HepG2 (cell line): Measurements from ENCODE around the gene OTOP2. TPM values are rescaled to one million over a fixed set of nuclear protein-coding genes. Genes with fewer than 3 reads are reported as not detected.

Experiments used
- ARNT ChIP-seq: fragments of 450-650 bp; IDR thresholded peaks from 2 replicates; pipeline ENCODE4 v1.6.1; 2017
- CHCHD3 ChIP-seq: sonication (generic); formaldehyde crosslinking; IDR thresholded peaks from 2 replicates; pipeline ENCODE4 v1.8.0; 2022; ENCODE audit warnings: mild to moderate bottlenecking, missing genetic modification reagents, moderate library complexity
- GTF2F1 ChIP-seq: fragments of 150-350 bp; IDR thresholded peaks from 2 replicates; pipeline ENCODE4 v1.6.1; 2014; ENCODE audit warnings: low read length
- KDM2A ChIP-seq: sonication (generic); formaldehyde crosslinking; IDR thresholded peaks from 2 replicates; pipeline ENCODE4 v1.4.0; 2020; ENCODE audit warnings: low read depth, missing genetic modification reagents, borderline replicate concordance
- LCORL ChIP-seq, 2 experiments: fragments of 450-650 bp in 1 of 2; sonication (generic) in 1 of 2; formaldehyde crosslinking in 1 of 2; IDR thresholded peaks; 2 replicates each; pipeline versions ENCODE4 v1.5.0 to v1.6.1; 2017 to 2020; ENCODE audit warnings: antibody characterized with exemption in 1 of 2, missing genetic modification reagents in 1 of 2
- MLLT10 ChIP-seq: sonication (generic); formaldehyde crosslinking; IDR thresholded peaks from 2 replicates; pipeline ENCODE4 v1.4.0; 2020; ENCODE audit warnings: missing genetic modification reagents
- NFATC3 ChIP-seq: sonication (generic); formaldehyde crosslinking; IDR thresholded peaks from 2 replicates; pipeline ENCODE4 v1.5.1; 2020; ENCODE audit warnings: mild to moderate bottlenecking, missing genetic modification reagents
- NFIC ChIP-seq: IDR thresholded peaks from 2 replicates; pipeline ENCODE4 v1.6.1; 2012; ENCODE audit warnings: mild to moderate bottlenecking, low read length, inconsistent platforms
- PHF21A ChIP-seq: sonication (generic); formaldehyde crosslinking; IDR thresholded peaks from 2 replicates; pipeline ENCODE4 v1.5.0; 2020; ENCODE audit warnings: mild to moderate bottlenecking, missing genetic modification reagents
- RCOR2 ChIP-seq: IDR thresholded peaks from 2 replicates; pipeline ENCODE4 v1.6.1; 2016; ENCODE audit warnings: missing biosample characterization, missing genetic modification reagents
- REL ChIP-seq: sonication (generic); formaldehyde crosslinking; conservative IDR thresholded peaks from 2 replicates; pipeline ENCODE4 v1.8.0; 2022; ENCODE audit warnings: mild to moderate bottlenecking, missing genetic modification reagents, moderate library complexity
- RNF2 ChIP-seq: fragments of 450-650 bp; conservative IDR thresholded peaks from 2 replicates; pipeline ENCODE4 v1.6.1; 2016; ENCODE audit warnings: low read depth
- SMARCE1 ChIP-seq: fragments of 450-650 bp; IDR thresholded peaks from 2 replicates; pipeline ENCODE4 v1.6.1; 2017; ENCODE audit warnings: borderline replicate concordance
- ZBTB7B ChIP-seq: sonication (generic); formaldehyde crosslinking; IDR thresholded peaks from 2 replicates; pipeline ENCODE4 v1.4.0; 2020; ENCODE audit warnings: missing genetic modification reagents
- ZNF12 ChIP-seq: sonication (generic); formaldehyde crosslinking; IDR thresholded peaks from 2 replicates; pipeline ENCODE4 v1.5.0; 2020; ENCODE audit warnings: missing genetic modification reagents
- ZNF274 ChIP-seq: sonication (generic); formaldehyde crosslinking; IDR thresholded peaks from 2 replicates; pipeline ENCODE4 v1.5.1; 2020; ENCODE audit warnings: mild to moderate bottlenecking, missing genetic modification reagents
- ZNF367 ChIP-seq: sonication (generic); formaldehyde crosslinking; IDR thresholded peaks from 2 replicates; pipeline ENCODE4 v1.4.0; 2020; ENCODE audit warnings: missing genetic modification reagents, borderline replicate concordance
- ZNF510 ChIP-seq: sonication (generic); formaldehyde crosslinking; IDR thresholded peaks from 2 replicates; pipeline ENCODE4 v1.4.0; 2020; ENCODE audit warnings: low read depth, mild to moderate bottlenecking, missing genetic modification reagents
- ZNF883 ChIP-seq: sonication (generic); formaldehyde crosslinking; IDR thresholded peaks from 2 replicates; pipeline ENCODE4 v1.5.1; 2020; ENCODE audit warnings: mild to moderate bottlenecking, missing genetic modification reagents; ENCODE audit errors: not compliant biosample characterization
- polyA plus RNA-seq, 8 experiments: library from polyadenylated mRNA; depleted of rRNA in 3 of 8; stranded (reverse) in 7 of 8; unstranded in 1 of 8; fragments of >200 nt; fragmentation: Illumina TruSeq in 4 of 8; extraction: Trizol in 4 of 8; gene quantifications; 2 replicates each; pipeline versions ENCODE4 v1.2.1 to v1.2.3, GENCODE V29; 2011 to 2016; ENCODE audit warnings: low read depth in 4 of 8, missing spikeins in 1 of 8, mixed read lengths in 1 of 8; ENCODE audit not compliant: insufficient read depth in 1 of 8
- total RNA-seq, 5 experiments: library from RNA; depleted of rRNA; stranded (reverse); fragments of >200 nt; fragmentation: Illumina TruSeq; extraction: Trizol; gene quantifications; 2 replicates each; pipeline ENCODE4 v1.2.3, GENCODE V29; 2016; ENCODE audit warnings: low read depth in 1 of 5
- TF ChIP-seq, protein P1 (sequence below): sonication (generic); formaldehyde crosslinking; IDR thresholded peaks from 2 replicates; pipeline ENCODE4 v1.4.0; 2020; ENCODE audit warnings: missing genetic modification reagents
- TF ChIP-seq, protein P2 (sequence below): sonication (generic); formaldehyde crosslinking; IDR thresholded peaks from 2 replicates; pipeline ENCODE4 v1.5.0; 2020; ENCODE audit warnings: mild to moderate bottlenecking, missing genetic modification reagents
- TF ChIP-seq, protein P3 (sequence below): sonication (generic); formaldehyde crosslinking; IDR thresholded peaks from 2 replicates; pipeline ENCODE4 v1.5.0; 2020; ENCODE audit warnings: mild to moderate bottlenecking, low read depth, missing genetic modification reagents, borderline replicate concordance
- TF ChIP-seq, protein P4 (sequence below): IDR thresholded peaks from 2 replicates; pipeline ENCODE4 v1.6.1; 2012; ENCODE audit warnings: low read depth, low read length, improper control_type of control experiment
- TF ChIP-seq, protein P5 (sequence below): sonication (generic); formaldehyde crosslinking; IDR thresholded peaks from 2 replicates; pipeline ENCODE4 v1.5.0; 2020; ENCODE audit warnings: missing genetic modification reagents

OTOP2 gene
- total and polyA plus RNA-seq, 2 of the 13 experiments (the other 11 are each of a cell fraction or from before 2014, with no cell fraction given): not detected

DNA sequence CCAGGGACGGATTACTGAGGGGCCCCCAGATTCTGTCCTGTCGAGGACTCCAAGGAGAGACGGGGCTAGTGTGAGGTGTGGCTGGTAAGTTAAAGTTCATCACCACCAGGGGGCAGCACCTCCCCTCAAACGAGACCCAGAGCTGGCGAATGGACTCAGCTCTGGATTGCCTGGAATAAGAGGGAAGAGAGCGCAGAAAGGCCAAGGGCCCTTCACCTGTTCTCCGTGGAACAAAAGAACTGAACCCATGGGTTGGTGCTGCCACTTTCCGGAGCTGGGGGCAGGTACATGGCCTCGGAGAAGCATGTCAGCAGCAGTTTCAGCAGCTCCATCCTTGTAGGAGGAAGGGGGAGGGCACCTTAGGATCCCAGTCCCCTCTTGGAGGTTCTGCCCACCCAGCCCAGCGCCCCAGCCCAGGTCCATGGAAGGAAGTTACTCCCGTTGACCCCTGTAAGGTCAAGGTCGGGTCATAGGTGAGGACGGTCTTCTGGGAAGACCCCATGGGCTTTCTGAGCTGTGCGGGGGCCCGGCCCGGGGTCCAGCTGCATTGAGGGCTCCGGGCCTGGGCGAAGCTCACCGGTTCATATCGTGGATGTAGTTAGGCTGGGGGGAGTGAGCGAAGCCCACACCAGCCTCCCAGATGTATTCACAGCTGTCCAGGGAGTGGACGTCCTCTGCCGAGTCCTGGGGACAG, 37.7 kb downstream of the OTOP2 start (continued):
- TF ChIP-seq, protein P1, sequence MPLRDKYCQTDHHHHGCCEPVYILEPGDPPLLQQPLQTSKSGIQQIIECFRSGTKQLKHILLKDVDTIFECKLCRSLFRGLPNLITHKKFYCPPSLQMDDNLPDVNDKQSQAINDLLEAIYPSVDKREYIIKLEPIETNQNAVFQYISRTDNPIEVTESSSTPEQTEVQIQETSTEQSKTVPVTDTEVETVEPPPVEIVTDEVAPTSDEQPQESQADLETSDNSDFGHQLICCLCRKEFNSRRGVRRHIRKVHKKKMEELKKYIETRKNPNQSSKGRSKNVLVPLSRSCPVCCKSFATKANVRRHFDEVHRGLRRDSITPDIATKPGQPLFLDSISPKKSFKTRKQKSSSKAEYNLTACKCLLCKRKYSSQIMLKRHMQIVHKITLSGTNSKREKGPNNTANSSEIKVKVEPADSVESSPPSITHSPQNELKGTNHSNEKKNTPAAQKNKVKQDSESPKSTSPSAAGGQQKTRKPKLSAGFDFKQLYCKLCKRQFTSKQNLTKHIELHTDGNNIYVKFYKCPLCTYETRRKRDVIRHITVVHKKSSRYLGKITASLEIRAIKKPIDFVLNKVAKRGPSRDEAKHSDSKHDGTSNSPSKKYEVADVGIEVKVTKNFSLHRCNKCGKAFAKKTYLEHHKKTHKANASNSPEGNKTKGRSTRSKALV (CRISPR knock-in tag): no peak
- TF ChIP-seq, protein P2, sequence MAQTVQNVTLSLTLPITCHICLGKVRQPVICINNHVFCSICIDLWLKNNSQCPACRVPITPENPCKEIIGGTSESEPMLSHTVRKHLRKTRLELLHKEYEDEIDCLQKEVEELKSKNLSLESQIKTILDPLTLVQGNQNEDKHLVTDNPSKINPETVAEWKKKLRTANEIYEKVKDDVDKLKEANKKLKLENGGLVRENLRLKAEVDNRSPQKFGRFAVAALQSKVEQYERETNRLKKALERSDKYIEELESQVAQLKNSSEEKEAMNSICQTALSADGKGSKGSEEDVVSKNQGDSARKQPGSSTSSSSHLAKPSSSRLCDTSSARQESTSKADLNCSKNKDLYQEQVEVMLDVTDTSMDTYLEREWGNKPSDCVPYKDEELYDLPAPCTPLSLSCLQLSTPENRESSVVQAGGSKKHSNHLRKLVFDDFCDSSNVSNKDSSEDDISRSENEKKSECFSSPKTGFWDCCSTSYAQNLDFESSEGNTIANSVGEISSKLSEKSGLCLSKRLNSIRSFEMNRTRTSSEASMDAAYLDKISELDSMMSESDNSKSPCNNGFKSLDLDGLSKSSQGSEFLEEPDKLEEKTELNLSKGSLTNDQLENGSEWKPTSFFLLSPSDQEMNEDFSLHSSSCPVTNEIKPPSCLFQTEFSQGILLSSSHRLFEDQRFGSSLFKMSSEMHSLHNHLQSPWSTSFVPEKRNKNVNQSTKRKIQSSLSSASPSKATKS: no peak
- TF ChIP-seq ZNF510 (no peak), RCOR2 (CRISPR knock-in tag) (no peak), ZNF883 (CRISPR knock-in tag) (peak; percentile 77), CHCHD3 (no peak), LCORL (IDR thresholded peaks at IDR 0.05) (no peak), LCORL (CRISPR knock-in tag; IDR thresholded peaks at IDR 0.05) (no peak), ZNF274 (CRISPR knock-in tag) (0 out of 2 replicates have a peak, but pooled peaks have one; percentile 36), ZNF367 (CRISPR knock-in tag) (no peak), MLLT10 (CRISPR knock-in tag) (no peak), PHF21A (peak; percentile 49; the same call in 1 of the 2 replicates), REL (CRISPR knock-in tag) (no peak), NFIC (no peak), SMARCE1 (no peak), NFATC3 (no peak), RNF2 (no peak), ARNT (no peak), ZBTB7B (CRISPR knock-in tag) (0 out of 2 replicates have a peak, but pooled peaks have one; percentile 25), GTF2F1 (no peak), KDM2A (CRISPR knock-in tag) (peak; percentile 79), ZNF12 (CRISPR knock-in tag) (no peak)
- TF ChIP-seq, protein P3, sequence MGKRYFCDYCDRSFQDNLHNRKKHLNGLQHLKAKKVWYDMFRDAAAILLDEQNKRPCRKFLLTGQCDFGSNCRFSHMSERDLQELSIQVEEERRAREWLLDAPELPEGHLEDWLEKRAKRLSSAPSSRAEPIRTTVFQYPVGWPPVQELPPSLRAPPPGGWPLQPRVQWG (CRISPR knock-in tag): no peak
- TF ChIP-seq, protein P4, sequence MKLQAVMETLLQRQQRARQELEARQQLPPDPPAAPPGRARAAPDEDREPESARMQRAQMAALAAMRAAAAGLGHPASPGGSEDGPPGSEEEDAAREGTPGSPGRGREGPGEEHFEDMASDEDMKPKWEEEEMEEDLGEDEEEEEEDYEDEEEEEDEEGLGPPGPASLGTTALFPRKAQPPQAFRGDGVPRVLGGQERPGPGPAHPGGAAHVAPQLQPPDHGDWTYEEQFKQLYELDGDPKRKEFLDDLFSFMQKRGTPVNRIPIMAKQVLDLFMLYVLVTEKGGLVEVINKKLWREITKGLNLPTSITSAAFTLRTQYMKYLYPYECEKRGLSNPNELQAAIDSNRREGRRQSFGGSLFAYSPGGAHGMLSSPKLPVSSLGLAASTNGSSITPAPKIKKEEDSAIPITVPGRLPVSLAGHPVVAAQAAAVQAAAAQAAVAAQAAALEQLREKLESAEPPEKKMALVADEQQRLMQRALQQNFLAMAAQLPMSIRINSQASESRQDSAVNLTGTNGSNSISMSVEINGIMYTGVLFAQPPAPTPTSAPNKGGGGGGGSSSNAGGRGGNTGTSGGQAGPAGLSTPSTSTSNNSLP: no peak
- TF ChIP-seq, protein P5, sequence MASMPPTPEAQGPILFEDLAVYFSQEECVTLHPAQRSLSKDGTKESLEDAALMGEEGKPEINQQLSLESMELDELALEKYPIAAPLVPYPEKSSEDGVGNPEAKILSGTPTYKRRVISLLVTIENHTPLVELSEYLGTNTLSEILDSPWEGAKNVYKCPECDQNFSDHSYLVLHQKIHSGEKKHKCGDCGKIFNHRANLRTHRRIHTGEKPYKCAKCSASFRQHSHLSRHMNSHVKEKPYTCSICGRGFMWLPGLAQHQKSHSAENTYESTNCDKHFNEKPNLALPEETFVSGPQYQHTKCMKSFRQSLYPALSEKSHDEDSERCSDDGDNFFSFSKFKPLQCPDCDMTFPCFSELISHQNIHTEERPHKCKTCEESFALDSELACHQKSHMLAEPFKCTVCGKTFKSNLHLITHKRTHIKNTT (CRISPR knock-in tag): no peak
